ENCODE results near the gene SHFL. TPM values are rescaled to one million over a fixed set of nuclear protein-coding genes. Genes with fewer than 3 reads are reported as not detected.

SHFL gene
- total RNA-seq, 1 experiment from 2014 or later, result 18.5 TPM

GRCh38 chr19:10109528-10109927 is 23.4 kb downstream of the SHFL start:
- ChIA-PET POLR2A (no interaction called here), RAD21 (ENCODE audit: low non-redundant PET in 1 of 2, low total read pairs in 2 of 2, uncharacterized antibody in 2 of 2, unreplicated experiment in 2 of 2) (no interaction called here), CTCF (interaction anchor here (1.8 kb wide), 1 partner anchor 10 kb away, joined by 6 read pairs; no protein-coding TSS in a partner anchor)
- no peaks in the 10 kb centered on the region for H3K9me2 ChIP-seq (ENCODE audit: insufficient read depth)
- H3K36me3 ChIP-seq (ENCODE audit: control insufficient read depth in 1 of 2, insufficient read depth in 2 of 2, low read length in 2 of 2), result peaks cover 36 to 42% of the 10 kb centered on the region in 2 experiments
- no peak overlapping the region for H2AFZ ChIP-seq (ENCODE audit: low read depth, low read length, poor library complexity, severe bottlenecking)
- no peaks in the 10 kb centered on the region for H3K9me3 ChIP-seq (ENCODE audit: control insufficient read depth in 1 of 2, insufficient read depth in 1 of 2, low read depth in 1 of 2, low read length in 2 of 2)
- ATAC-seq (no peak), DNase-seq (ENCODE audit: low read depth, low spot score) (no peak)
- no peaks in the 10 kb centered on the region for H3K27me3 ChIP-seq (ENCODE audit: insufficient read depth, low read length)
- H3K4me3 ChIP-seq (replicated peaks in 1 of 2; ENCODE audit: low read depth in 1 of 2, low read length in 2 of 2), result no peak overlapping the region
- no peak for TF ChIP-seq JUND (IDR thresholded peaks at IDR 0.05)
- no peak for TF ChIP-seq ZBTB33 (IDR thresholded peaks at IDR 0.05; ENCODE audit: extremely low read depth, insufficient replicate concordance, low read length)
- TF ChIP-seq CBX3 (IDR thresholded peaks at IDR 0.05; ENCODE audit: low read depth), result no peak
- TF ChIP-seq EGR1 (IDR thresholded peaks at IDR 0.05; ENCODE audit: low read depth), result no peak
- TF ChIP-seq SIN3A (IDR thresholded peaks at IDR 0.05; ENCODE audit: low read depth), result no peak
- no peak for TF ChIP-seq YY1 (IDR thresholded peaks at IDR 0.05; ENCODE audit: extremely low read depth, insufficient replicate concordance, low read depth, low read length)
- TF ChIP-seq FOSL1 (IDR thresholded peaks at IDR 0.05; ENCODE audit: low read depth), result no peak
- no peak overlapping the region for H3K4me2 ChIP-seq (ENCODE audit: low read length)
- no peaks in the 10 kb centered on the region for H4K20me1 ChIP-seq (ENCODE audit: insufficient read depth)
- BruUV-seq (replicated peaks), result no TSS peak
- intact Hi-C loops (cut with micrococcal nuclease), result no loop called here
- H3K27ac ChIP-seq (ENCODE audit: low read depth, low read length), result no peak overlapping the region
- H3K4me1 ChIP-seq (ENCODE audit: control insufficient read depth in 1 of 2, insufficient read depth in 2 of 2, low read length in 2 of 2), result peaks cover 12 to 54% of the 10 kb centered on the region in 2 experiments
- peaks cover 46% of the 10 kb centered on the region for H3K79me2 ChIP-seq (ENCODE audit: insufficient read depth, low read length)
- no peak overlapping the region for H3K9ac ChIP-seq (ENCODE audit: low read length)
